IPS-NIHi11 (cell line): ENCODE measurements around the gene OTUB1.
"Not testable (repeated sequence)": the region's sequence is repeated elsewhere in the genome, so short reads cannot be mapped to it uniquely, and the experiment has no call there.

Experiments used
- DNase-seq: peaks from one replicate; pipeline ENCODE4 v3.0.0; 2012; ENCODE audit warnings: mixed read lengths, low spot score

OTUB1 gene

DNA sequence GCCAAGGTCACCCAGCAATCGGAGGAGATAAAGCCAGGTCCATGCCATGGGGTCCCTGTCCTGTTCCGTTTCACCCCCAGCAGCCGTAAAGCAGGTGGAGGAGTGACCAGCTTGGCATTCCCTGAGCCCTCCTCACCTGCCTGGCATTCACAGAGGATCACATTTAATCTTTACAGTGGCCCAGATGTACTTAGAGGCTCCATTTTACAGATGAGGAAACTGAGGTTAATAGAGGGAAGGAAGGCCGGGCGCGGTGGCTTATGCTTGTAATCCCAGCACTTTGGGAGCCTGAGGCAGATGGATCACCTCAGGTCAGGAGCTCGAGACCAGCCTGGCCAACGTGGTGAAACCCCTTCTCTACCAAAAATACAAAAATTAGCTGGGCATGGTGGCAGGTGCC is 61.1 kb downstream of the OTUB1 start:
- not testable (repeated sequence) for DNase-seq
